Activated CD4-positive, alpha-beta T cell treated with anti-CD3 and anti-CD28 coated beads for 4 hours (primary cell): ENCODE data around the gene CIAO2B.
"Not testable (repeated sequence)": the region's sequence is repeated elsewhere in the genome, so short reads cannot be mapped to it uniquely, and the experiment has no call there.

ENCODE experiments used
- DNase-seq, 2 donors: peaks; one replicate each; pipeline ENCODE4 v3.0.0-alpha.2; 2020

The CIAO2B gene

GRCh38 chr16:66903544-66904427 is 30.4 kb downstream of the CIAO2B start:
- no peak for DNase-seq

- no peak for DNase-seq
Observed at GRCh38 chr16:66902648-66903543, 31.3 kb downstream of the CIAO2B start.

- no peak for DNase-seq
Observed at GRCh38 chr16:66901626-66902025, 32.6 kb downstream of the CIAO2B start.

GRCh38 chr16:66900721-66901441 is 33.3 kb downstream of the CIAO2B start:
- DNase-seq, result no peak

- no peak for DNase-seq
Observed at GRCh38 chr16:66899945-66900710, 34.1 kb downstream of the CIAO2B start.

GRCh38 chr16:66899310-66899944 is 34.8 kb downstream of the CIAO2B start:
- no peak for DNase-seq

GRCh38 chr16:66898933-66899309 is 35.3 kb downstream of the CIAO2B start:
- no peak for DNase-seq

GRCh38 chr16:66898207-66898606 is 36.0 kb downstream of the CIAO2B start:
- no peak for DNase-seq

GRCh38 chr16:66896682-66897081 is 37.5 kb downstream of the CIAO2B start:
- DNase-seq, result not testable (repeated sequence)

GRCh38 chr16:66895999-66896398 is 38.2 kb downstream of the CIAO2B start:
- DNase-seq, result no peak

GRCh38 chr16:66895689-66895979 is 38.6 kb downstream of the CIAO2B start:
- DNase-seq, result no peak

- DNase-seq, result peak; percentile 53 to 66
Observed at GRCh38 chr16:66894948-66895688, 39.1 kb downstream of the CIAO2B start.

GRCh38 chr16:66894055-66894454 is 40.1 kb downstream of the CIAO2B start:
- no peak for DNase-seq

GRCh38 chr16:66891797-66892196 is 42.4 kb downstream of the CIAO2B start:
- no peak for DNase-seq

GRCh38 chr16:66891360-66891759 is 42.8 kb downstream of the CIAO2B start:
- no peak for DNase-seq

GRCh38 chr16:66890799-66891198 is 43.4 kb downstream of the CIAO2B start:
- no peak for DNase-seq

- no peak for DNase-seq
Observed at GRCh38 chr16:66889622-66890021, 44.6 kb downstream of the CIAO2B start.

GRCh38 chr16:66888647-66889615 is 45.3 kb downstream of the CIAO2B start:
- no peak for DNase-seq

GRCh38 chr16:66886914-66887313 is 47.3 kb downstream of the CIAO2B start:
- DNase-seq, result no peak

GRCh38 chr16:66886321-66886720 is 47.9 kb downstream of the CIAO2B start:
- no peak for DNase-seq
